Loucy (cell line): ENCODE measurements around the gene LGALS3BP.

Source experiments
- H2AFZ ChIP-seq: fragments of 200-600 bp; sonication (generic); 2 replicates; pipeline ENCODE4 v1.6.0; 2016; ENCODE audit warnings: antibody characterized with exemption, mild to moderate bottlenecking, low read length, moderate library complexity
- H3F3A ChIP-seq: fragments of 200-600 bp; 2 replicates; pipeline ENCODE4 v1.6.0; 2016; ENCODE audit warnings: antibody characterized with exemption, low read depth, mild to moderate bottlenecking
- H3K27me3 ChIP-seq: fragments of 200-600 bp; sonication (generic); 2 replicates; pipeline ENCODE4 v1.6.1; 2014; ENCODE audit warnings: low read length, mild to moderate bottlenecking; ENCODE audit not compliant: insufficient read depth, poor library complexity, severe bottlenecking
- H3K36me3 ChIP-seq: fragments of 200-600 bp; sonication (generic); 2 replicates; pipeline ENCODE4 v1.6.1; 2016; ENCODE audit warnings: low read length; ENCODE audit not compliant: insufficient read depth
- H3K4me1 ChIP-seq: fragments of 200-600 bp; sonication (generic); 2 replicates; pipeline ENCODE4 v1.5.1; 2014; ENCODE audit warnings: low read length, mild to moderate bottlenecking; ENCODE audit not compliant: insufficient read depth, poor library complexity, severe bottlenecking
- H3K4me2 ChIP-seq: fragments of 200-600 bp; sonication (generic); 2 replicates; pipeline ENCODE4 v1.6.0; 2014; ENCODE audit warnings: antibody characterized with exemption, low read length, low read depth, mild to moderate bottlenecking; ENCODE audit not compliant: poor library complexity, severe bottlenecking
- H3K4me3 ChIP-seq: fragments of 200-600 bp; sonication (generic); 2 replicates; pipeline ENCODE4 v1.5.1; 2014; ENCODE audit warnings: low read length, mild to moderate bottlenecking, mixed read lengths; ENCODE audit not compliant: poor library complexity, severe bottlenecking
- H3K79me2 ChIP-seq: fragments of 200-600 bp; sonication (generic); 2 replicates; pipeline ENCODE4 v1.6.1; 2014; ENCODE audit warnings: low read length; ENCODE audit not compliant: insufficient read depth
- H3K9ac ChIP-seq: fragments of 200-600 bp; sonication (generic); 2 replicates; pipeline ENCODE4 v1.6.0; 2014; ENCODE audit warnings: mild to moderate bottlenecking, low read depth, low read length, moderate library complexity; ENCODE audit not compliant: poor library complexity, severe bottlenecking
- H3K9me2 ChIP-seq: fragments of 200-600 bp; sonication (generic); replicated peaks from 2 replicates; pipeline ENCODE4 v1.6.1; 2016; ENCODE audit warnings: low read depth, low read length, mixed read lengths
- H3K9me3 ChIP-seq: fragments of 200-600 bp; sonication (generic); 2 replicates; pipeline ENCODE4 v1.6.1; 2014; ENCODE audit warnings: mild to moderate bottlenecking, antibody characterized with exemption, low read length, low read depth; ENCODE audit not compliant: insufficient read depth
- H4K20me1 ChIP-seq: fragments of 200-600 bp; sonication (generic); 2 replicates; pipeline ENCODE4 v1.6.0; 2014; ENCODE audit warnings: antibody characterized with exemption, low read length, mild to moderate bottlenecking; ENCODE audit not compliant: insufficient read depth, poor library complexity, severe bottlenecking
- CTCF ChIP-seq: fragments of 200-600 bp; sonication (generic); conservative IDR thresholded peaks from 2 replicates; pipeline ENCODE4 v1.5.1; 2014; ENCODE audit warnings: mild to moderate bottlenecking, antibody characterized with exemption, low read length
- EZH2phosphoT487 ChIP-seq: fragments of 200-600 bp; IDR thresholded peaks from 2 replicates; pipeline ENCODE4 v1.6.1; 2018; ENCODE audit warnings: antibody characterized with exemption, mild to moderate bottlenecking, moderate library complexity, borderline replicate concordance

The LGALS3BP gene

GRCh38 chr17:78922816-78923498 is 56.8 kb downstream of the LGALS3BP start:
- Histone ChIP-seq H3K9me3 (no peaks in the 10 kb centered on the region), H4K20me1 (no peaks in the 10 kb centered on the region), H3K36me3 (no peaks in the 10 kb centered on the region), H3K9ac (peak overlapping the region; percentile 63), H3F3A (no peaks in the 10 kb centered on the region), H3K27me3 (no peaks in the 10 kb centered on the region), H2AFZ (peak overlapping the region; percentile 72; the same call in 1 of the 2 replicates), H3K4me3 (peak overlapping the region; percentile 75), H3K4me1 (peaks cover 29% of the 10 kb centered on the region), H3K79me2 (peaks cover 37% of the 10 kb centered on the region; the same call in 1 of the 2 replicates), H3K4me2 (peak overlapping the region; percentile 99), H3K9me2 (no peaks in the 10 kb centered on the region)
- TF ChIP-seq CTCF (no peak), EZH2phosphoT487 (no peak)

- peak overlapping the region; percentile 27 for H3K9ac ChIP-seq
- no peaks in the 10 kb centered on the region for H3F3A ChIP-seq
- peaks cover 41% of the 10 kb centered on the region; the same call in 1 of the 2 replicates for H3K79me2 ChIP-seq
- peak overlapping the region; percentile 75 for H3K4me3 ChIP-seq
- no peaks in the 10 kb centered on the region for H4K20me1 ChIP-seq
- no peaks in the 10 kb centered on the region for H3K9me2 ChIP-seq
- TF ChIP-seq EZH2phosphoT487 (no peak), CTCF (no peak)
- no peaks in the 10 kb centered on the region for H3K36me3 ChIP-seq
- H2AFZ ChIP-seq = no peak overlapping the region
- no peaks in the 10 kb centered on the region for H3K9me3 ChIP-seq
- H3K4me2 ChIP-seq = peak overlapping the region; percentile 99
- H3K27me3 ChIP-seq = no peaks in the 10 kb centered on the region
- peaks cover 29% of the 10 kb centered on the region for H3K4me1 ChIP-seq
Observed at GRCh38 chr17:78921437-78921971, 58.2 kb downstream of the LGALS3BP start.
